GM21526 (cell line): ENCODE results near the gene CNTN6.
A peak's percentile ranks its signal among the peaks of the same experiment; 100 is the strongest.

ENCODE experiments used
- ATAC-seq: cut with Tn5 transposase; IDR thresholded peaks from one replicate; pipeline ENCODE4 v1.9.1; 2021; ENCODE audit warnings: moderate library complexity; ENCODE audit not compliant: unreplicated experiment, low FRiP score

CNTN6 gene

DNA sequence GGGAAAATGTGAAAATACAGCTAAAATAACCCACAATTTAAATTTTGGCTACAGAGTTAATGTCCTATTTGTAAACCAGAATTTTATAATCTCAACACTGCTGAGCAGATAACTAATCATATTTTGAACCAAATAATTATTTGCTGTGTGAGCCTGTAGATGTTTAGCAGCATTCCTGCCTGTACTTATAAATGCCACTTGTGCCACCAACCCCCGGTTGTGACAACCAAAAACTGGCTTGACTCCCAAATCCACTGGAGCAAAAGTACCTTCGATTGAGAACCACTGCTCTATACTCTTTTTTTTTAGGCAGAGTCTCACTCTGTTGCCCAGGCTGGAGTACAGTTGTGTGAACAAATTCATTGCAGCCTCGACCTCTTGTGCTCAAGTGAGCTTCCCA lies 78.5 kb downstream of the CNTN6 start:
- no peak for ATAC-seq

- ATAC-seq = no peak
Measured at GRCh38 chr3:1172644-1173043, 79.8 kb downstream of the CNTN6 start.

DNA sequence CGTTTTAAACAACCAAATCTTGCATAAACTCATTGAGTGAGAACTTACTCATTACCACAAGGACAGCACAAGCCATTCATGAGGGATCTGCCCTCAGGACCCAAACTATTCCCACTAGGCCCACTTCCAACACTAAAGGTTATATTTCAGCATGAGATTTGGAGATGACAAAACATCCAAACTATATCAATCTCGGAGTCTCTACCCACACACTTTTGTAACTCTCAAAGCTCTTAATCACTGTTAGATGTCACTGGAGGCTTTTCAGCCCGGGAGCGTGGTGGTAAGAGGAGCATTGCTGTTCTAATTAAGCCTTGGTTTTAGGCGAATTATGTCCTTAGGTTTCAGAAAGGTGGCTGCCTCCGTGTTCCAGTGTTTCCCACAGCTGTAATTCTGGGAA lies 86.3 kb downstream of the CNTN6 start:
- no peak for ATAC-seq

DNA sequence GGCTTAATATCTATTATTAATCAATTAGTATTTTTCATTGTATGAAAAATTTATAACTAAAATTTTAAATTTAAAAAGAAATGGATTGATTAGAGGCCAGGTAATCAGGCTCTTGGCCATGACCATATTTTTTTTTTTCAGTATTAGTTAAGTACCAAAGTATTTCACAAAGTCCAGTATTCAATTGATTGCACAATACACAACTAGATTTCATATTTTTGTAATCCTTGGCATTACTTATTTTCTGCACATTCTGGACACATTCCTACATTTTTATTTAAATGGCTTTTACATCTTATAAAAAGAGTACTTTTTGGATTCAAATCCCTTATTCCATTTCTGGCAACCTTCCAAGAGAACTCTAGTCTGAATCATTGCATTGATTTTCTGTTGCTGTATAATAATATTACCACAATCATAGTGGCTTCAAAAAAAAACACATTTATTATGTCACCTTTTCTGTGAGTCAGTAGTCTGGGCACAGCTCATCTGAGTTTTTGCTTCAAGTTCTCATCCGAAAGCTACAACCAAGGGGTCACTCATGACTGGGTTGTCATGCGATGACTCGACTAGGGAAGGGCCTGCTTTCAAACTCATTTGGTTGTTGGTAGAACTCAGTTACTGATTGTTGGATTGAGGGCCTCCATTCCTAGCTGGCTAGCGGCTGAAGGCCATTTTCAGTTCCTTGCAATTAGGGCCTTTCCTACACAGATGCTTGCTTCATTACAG lies 90.7 kb downstream of the CNTN6 start:
- peak; percentile 69 for ATAC-seq

DNA sequence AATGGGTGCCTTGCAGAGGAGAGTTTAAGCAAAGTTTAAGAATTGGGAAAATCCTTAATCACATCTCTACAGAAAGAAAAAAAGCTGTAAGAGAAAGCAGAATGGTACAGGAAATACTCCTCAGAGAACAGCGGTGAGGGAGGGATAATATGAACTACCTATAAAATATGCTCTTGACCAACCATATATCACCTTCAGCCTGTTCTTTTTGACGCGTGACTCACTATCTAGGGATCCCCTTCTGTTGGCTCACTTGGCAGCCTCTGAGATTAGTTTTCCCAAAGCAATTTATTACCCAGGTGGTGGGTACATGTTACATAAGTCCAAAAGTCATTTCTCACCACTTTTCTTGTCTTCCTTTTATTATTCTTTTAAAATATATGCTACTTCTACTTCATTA lies 97.7 kb downstream of the CNTN6 start:
- no peak for ATAC-seq

GRCh38 chr3:1191026-1191425 lies 98.2 kb downstream of the CNTN6 start:
- no peak for ATAC-seq

GRCh38 chr3:1195947-1196346 lies 103.1 kb downstream of the CNTN6 start:
- ATAC-seq = no peak

- no peak for ATAC-seq
Measured at GRCh38 chr3:1197051-1197450, 104.2 kb downstream of the CNTN6 start.

GRCh38 chr3:1200371-1200770 lies 107.5 kb downstream of the CNTN6 start:
- no peak for ATAC-seq

GRCh38 chr3:1207904-1208303 lies 115.1 kb downstream of the CNTN6 start:
- no peak for ATAC-seq

- ATAC-seq = no peak
Measured at GRCh38 chr3:1214933-1215332, 122.1 kb downstream of the CNTN6 start.

- ATAC-seq = no peak
Measured at GRCh38 chr3:1216856-1217255, 124.0 kb downstream of the CNTN6 start.

DNA sequence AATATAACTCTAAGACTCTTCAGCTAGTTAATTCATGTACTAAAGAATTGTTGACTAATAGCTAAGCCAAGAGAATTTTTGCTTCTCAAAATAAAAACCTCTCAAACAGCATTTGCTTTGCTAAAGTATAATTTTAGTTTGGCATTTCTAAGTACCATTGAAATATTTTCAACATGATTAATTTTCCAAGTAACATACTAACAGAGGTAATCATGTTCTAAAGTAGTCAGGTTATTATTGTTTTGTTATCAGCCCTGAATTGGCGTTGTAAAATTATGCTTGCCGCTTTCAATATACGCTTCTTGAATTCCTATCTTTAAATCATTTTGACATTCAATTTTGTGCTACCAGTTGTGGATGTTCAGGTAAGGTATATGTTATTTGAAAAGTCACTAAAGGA lies 134.3 kb downstream of the CNTN6 start:
- ATAC-seq = no peak

GRCh38 chr3:1228289-1228688 lies 135.5 kb downstream of the CNTN6 start:
- no peak for ATAC-seq

- ATAC-seq = no peak
Measured at GRCh38 chr3:1230920-1231319, 138.1 kb downstream of the CNTN6 start.

DNA sequence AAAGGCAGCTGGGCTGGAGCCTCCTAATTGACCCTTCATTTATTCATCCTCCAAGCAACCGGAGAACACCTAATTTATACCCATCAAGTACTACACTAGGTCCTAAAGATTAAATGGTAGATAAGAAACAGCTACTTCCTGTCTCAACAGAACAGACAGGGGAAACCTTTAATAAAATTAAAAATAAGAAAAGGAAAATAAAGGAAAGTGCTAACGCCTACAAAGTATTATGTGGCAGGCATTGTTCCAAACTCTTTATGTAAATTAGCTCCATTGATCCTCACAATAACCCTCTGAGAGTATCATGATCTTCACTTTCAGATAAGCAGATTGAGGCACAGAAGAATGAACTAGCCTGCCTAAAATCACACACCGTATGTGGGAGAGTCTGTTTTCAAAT lies 139.5 kb downstream of the CNTN6 start:
- no peak for ATAC-seq

GRCh38 chr3:1235526-1236120 lies 142.8 kb downstream of the CNTN6 start:
- ATAC-seq = no peak

DNA sequence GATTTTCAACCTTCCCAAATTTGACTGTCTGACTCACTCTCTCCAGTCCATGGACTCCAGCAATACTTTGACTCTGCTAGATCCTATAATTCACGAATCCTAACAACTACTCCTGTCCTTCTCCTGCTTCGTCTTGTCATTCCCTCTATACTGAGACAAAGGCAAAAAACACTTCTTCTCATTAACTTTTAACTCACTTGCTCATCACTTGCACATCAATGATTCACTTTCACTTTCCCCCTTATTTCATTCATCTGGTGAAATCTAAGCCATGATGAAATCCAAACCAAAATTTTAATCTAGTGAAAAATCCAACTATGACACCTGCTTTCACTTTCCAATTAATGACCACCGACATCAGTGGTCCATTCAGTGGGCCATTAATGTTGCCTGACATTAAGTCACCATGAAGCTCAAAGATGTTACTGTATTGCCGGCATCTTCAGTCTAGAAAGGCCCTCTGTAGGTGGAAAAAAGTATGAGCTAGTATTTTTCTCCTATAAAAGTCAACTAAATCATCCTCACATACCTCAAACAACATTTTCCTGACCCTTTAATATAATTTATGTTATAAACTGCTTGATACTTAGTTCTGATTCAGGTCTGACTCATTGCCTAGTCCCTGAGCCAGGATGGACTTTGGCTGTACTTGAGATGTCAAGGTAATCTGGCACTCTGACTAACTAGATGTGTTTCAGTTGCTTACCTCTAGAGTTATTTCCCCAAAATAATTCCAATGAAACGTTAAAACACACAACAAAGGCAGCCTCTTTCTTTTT lies 158.6 kb downstream of the CNTN6 start:
- ATAC-seq = no peak

GRCh38 chr3:1252061-1252430 lies 159.2 kb downstream of the CNTN6 start:
- ATAC-seq = no peak

DNA sequence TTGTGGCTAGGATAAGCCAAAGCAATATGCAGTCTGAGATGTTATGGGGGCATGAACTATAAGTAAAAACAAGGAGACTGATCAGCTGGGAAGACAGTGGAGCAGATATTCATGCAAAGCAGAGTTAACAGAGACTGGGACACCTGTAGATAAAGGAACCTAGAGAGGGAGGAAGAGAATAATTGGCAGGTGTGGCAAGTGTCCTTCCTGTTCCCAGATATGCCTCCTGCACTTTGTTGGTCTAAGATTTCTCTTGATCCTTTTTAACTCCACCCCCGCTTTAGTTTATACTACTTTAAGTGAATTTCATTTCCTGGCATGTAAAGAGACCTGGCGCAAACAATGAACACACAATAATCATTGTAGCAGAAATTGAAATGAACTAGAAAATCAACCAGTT lies 169.4 kb downstream of the CNTN6 start:
- no peak for ATAC-seq

- ATAC-seq = no peak
Measured at GRCh38 chr3:1263121-1263520, 170.3 kb downstream of the CNTN6 start.

GRCh38 chr3:1269808-1270207 lies 177.0 kb downstream of the CNTN6 start:
- no peak for ATAC-seq
